Ovary (tissue), 9 donors: ENCODE data around the gene TST. TPM values are rescaled to one million over a fixed set of nuclear protein-coding genes. Genes with fewer than 3 reads are reported as not detected.

Experiments used
- DNase-seq, 5 donors: peaks; one replicate each; pipeline ENCODE4 v3.0.0-alpha.2; 2019 to 2020
- H3K27ac ChIP-seq, 2 donors: fragments of 200-600 bp; one replicate each; pipeline versions ENCODE4 v1.5.1 to v1.8.0; 2019 to 2022
- H3K27me3 ChIP-seq: fragments of 200-600 bp; one replicate; pipeline ENCODE4 v1.8.0; 2022
- H3K36me3 ChIP-seq: fragments of 200-600 bp; sonication (generic); one replicate; pipeline ENCODE4 v1.5.1; 2019
- H3K4me1 ChIP-seq: one replicate; pipeline ENCODE4 v1.8.1; 2013; ENCODE audit warnings: mild to moderate bottlenecking, moderate library complexity; ENCODE audit not compliant: insufficient read depth
- H3K4me3 ChIP-seq: fragments of 200-600 bp; sonication (generic); one replicate; pipeline ENCODE4 v1.5.1; 2017
- H3K9me3 ChIP-seq, 2 donors: fragments of 200-600 bp in 1 of 2; sonication (generic) in 1 of 2; one replicate each; pipeline versions ENCODE4 v1.5.1 to v1.8.1; 2013 to 2019; ENCODE audit warnings: mild to moderate bottlenecking in 1 of 2, moderate library complexity in 1 of 2
- CTCF ChIP-seq, 3 donors: fragments of 450-650 bp in 2 of 3; fragments of 200-600 bp in 1 of 3; IDR thresholded peaks; one replicate each; pipeline versions ENCODE4 v1.5.1 to v1.8.0; 2016 to 2022; ENCODE audit warnings: antibody characterized with exemption in 3 of 3, mild to moderate bottlenecking in 1 of 3
- EP300 ChIP-seq: sonication (generic); formaldehyde crosslinking; IDR thresholded peaks from one replicate; pipeline ENCODE4 v1.6.1; 2017; ENCODE audit warnings: antibody characterized with exemption
- POLR2A ChIP-seq: fragments of 450-650 bp; IDR thresholded peaks from one replicate; pipeline ENCODE4 v1.6.1; 2017; ENCODE audit warnings: antibody characterized with exemption, mild to moderate bottlenecking, moderate library complexity
- WGBS, 3 donors: extraction: QIAGEN DNeasy Blood & Tissue Kit in 1 of 3; methylation state at CpG; one replicate each; pipeline versions ENCODE4 v1.1.5 to v1.1.7; 2013 to 2017; 5-methylcytosine and 5-hydroxymethylcytosine counted together
- intact Hi-C, 4 donors: fragments of 100-400 bp; cut with DNase I; formaldehyde crosslinking; loops; one replicate each; pipeline versions ENCODE4 v1.11.0 to v1.15.1; 2022 to 2023
- polyA plus RNA-seq, 2 donors: library from polyadenylated mRNA; stranded (reverse); fragments of 200-250 nt in 1 of 2; fragments of 350-450 nt in 1 of 2; fragmentation: Illumina TruSeq in 1 of 2; extraction: RNeasy Lipid Tissue Mini Kit (QIAGEN cat#74804) in 1 of 2; gene quantifications; one replicate each; pipeline ENCODE4 v1.2.3, GENCODE V29; 2013 to 2014
- total RNA-seq, 7 donors: library from RNA; depleted of rRNA in 2 of 7; stranded (reverse); fragments of >200 nt in 2 of 7; fragmentation: NEBNext Ultra II Directional in 3 of 7; extraction: Animal tissue kit (Norgen Biotek cat#: 25700) in 3 of 7; gene quantifications; one replicate each; pipeline versions ENCODE4 v1.1.0 to v1.2.4, GENCODE V29; 2016 to 2023
- donor health status: DM: no; HTN: no; CAD: no; lungs with moderate emphysema.
- donor health status: DM: no; HTN: no; CAD: no.
- donor health status: Bipolar disorder and iron deficiency.
- donor health status: DM: yes; HTN: yes; CAD: no.
- donor health status: DM: no; HTN: no; CAD: no.
- donor health status: DM: yes; HTN: yes; CAD: no.

The TST gene
- total and polyA plus RNA-seq, 9 donors: 6.4 to 59.9 (median 42.4) TPM

GRCh38 chr22:37030560-37031281, 11.5 kb upstream of the TST start:
- intact Hi-C loops: no loop called here

GRCh38 chr22:37028692-37029674, 9.7 kb upstream of the TST start:
- H3K36me3 ChIP-seq: no peaks in the 10 kb centered on the region
- TF ChIP-seq CTCF (IDR thresholded peaks at IDR 0.05) (no peak), POLR2A (no peak), EP300 (no peak)
- no peak overlapping the region for H3K27ac ChIP-seq
- peaks cover 6% of the 10 kb centered on the region for H3K4me1 ChIP-seq
- H3K27me3 ChIP-seq: no peaks in the 10 kb centered on the region
- H3K4me3 ChIP-seq: no peak overlapping the region
- no peaks in the 10 kb centered on the region for H3K9me3 ChIP-seq
- intact Hi-C loops: no loop called here
- 86 to 90% (median 88%) methylated on average over 17 to 22 of the region's 22 CpGs for WGBS, 3 donors
- no peak for DNase-seq

More at GRCh38 chr22:37030560-37031281, 11.5 kb upstream of the TST start:
- Histone ChIP-seq H3K9me3 (no peaks in the 10 kb centered on the region), H3K36me3 (no peaks in the 10 kb centered on the region), H3K4me3 (no peak overlapping the region), H3K27me3 (no peaks in the 10 kb centered on the region), H3K4me1 (peaks cover 5% of the 10 kb centered on the region), H3K27ac (no peak overlapping the region)
- TF ChIP-seq EP300 (no peak), POLR2A (no peak), CTCF (IDR thresholded peaks at IDR 0.05) (no peak)
- no peak for DNase-seq
- 66 to 68% (median 67%) methylated on average over 14 of the region's 14 CpGs for WGBS, 3 donors

DNA sequence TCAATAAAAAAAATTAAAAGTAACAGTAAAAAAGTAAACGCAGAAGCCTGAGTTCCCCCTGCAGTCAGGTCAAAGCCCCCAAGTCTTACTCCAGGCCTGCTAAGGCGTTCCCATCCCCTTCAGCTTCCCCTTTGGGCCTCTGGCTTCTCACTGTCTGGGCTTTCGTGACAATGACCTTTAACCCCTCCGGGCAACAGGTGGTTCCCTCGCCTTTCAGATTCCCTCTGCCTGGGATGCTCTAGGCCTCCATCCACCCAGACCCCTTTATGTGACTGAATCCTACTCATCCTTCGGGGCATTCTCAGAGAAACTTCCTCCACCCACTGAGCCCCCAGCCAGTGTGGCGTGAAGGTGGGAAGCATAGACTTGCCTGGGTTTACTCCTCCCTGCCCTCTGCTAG, 8.3 kb upstream of the TST start:
- TF ChIP-seq CTCF (IDR thresholded peaks at IDR 0.05): no peak
- no peak for TF ChIP-seq POLR2A
- no peak for TF ChIP-seq EP300
- intact Hi-C loops: no loop called here
- H3K36me3 ChIP-seq: no peaks in the 10 kb centered on the region

DNA sequence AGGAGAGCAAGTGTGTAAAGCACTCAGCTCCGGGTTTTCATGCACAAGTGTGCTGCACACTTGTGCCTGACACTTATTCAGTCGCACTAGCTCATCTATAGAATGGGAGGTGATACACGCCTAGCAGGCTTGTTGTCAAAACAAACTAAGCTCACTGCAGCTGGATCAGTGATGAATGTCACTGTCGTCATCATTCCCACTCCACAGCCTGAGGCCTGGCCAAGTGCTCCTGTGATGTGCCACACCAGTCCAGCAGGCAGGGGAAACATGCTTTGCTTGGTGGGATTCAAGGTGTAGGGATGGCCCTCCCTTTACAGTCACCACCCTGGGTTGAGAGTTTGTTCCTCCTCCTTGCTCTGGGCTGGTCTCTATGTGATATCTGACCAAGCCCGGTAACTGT, 7.1 kb upstream of the TST start:
- H3K4me1 ChIP-seq: peaks cover 11% of the 10 kb centered on the region
- H3K36me3 ChIP-seq: no peaks in the 10 kb centered on the region
- H3K4me3 ChIP-seq: no peak overlapping the region
- intact Hi-C loops: no loop called here
- no peak overlapping the region for H3K27ac ChIP-seq
- no peak for DNase-seq
- H3K27me3 ChIP-seq: no peaks in the 10 kb centered on the region
- H3K9me3 ChIP-seq: no peaks in the 10 kb centered on the region
- TF ChIP-seq POLR2A (no peak), EP300 (no peak), CTCF (IDR thresholded peaks at IDR 0.05) (no peak)
- 89 to 94% (median 89%) methylated on average over 5 of the region's 5 CpGs for WGBS, 3 donors

More for the DNA sequence above, 8.3 kb upstream of the TST start:
- 80 to 85% (median 83%) methylated on average over 7 of the region's 7 CpGs for WGBS, 3 donors
- Histone ChIP-seq H3K4me1 (peaks cover 11% of the 10 kb centered on the region), H3K27ac (no peak overlapping the region), H3K27me3 (no peaks in the 10 kb centered on the region), H3K4me3 (no peak overlapping the region), H3K9me3 (no peaks in the 10 kb centered on the region)
- DNase-seq: no peak
